Measurements from ENCODE around the gene DST. TPM values are rescaled to one million over a fixed set of nuclear protein-coding genes. Genes with fewer than 3 reads are reported as not detected.

The DST gene
- total RNA-seq, 1 experiment from 2014 or later = 91.9 TPM

DNA sequence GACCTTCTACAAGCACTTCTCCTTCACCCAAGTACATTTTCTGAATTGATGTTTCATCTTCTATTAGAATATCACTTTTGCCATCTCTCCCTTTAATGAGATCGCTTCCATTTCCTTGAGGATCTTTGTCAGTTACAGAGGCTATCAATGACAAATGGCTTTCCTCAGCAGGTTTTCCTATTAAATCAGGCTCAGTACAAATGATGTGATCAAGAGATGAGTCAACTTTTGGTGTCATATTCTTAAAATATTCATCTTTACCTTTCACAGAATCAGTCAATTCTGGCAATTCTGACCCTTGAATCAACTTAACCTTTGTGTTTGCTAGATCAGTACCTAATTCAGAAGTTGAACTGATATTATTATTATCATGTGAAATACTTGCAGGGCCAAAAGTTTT, 37.3 kb downstream of the DST start:
- DNase-seq = no peak
- Histone ChIP-seq H3K4me2 (ENCODE audit: insufficient read depth, insufficient read length, low read length) (no peak overlapping the region), H3K9me3 (ENCODE audit: control insufficient read depth, low read depth, low read length) (no peaks in the 10 kb centered on the region), H2BK20ac (ENCODE audit: low read depth, low read length, poor library complexity, severe bottlenecking) (no peak overlapping the region), H3K23ac (ENCODE audit: insufficient read length, low read depth, low read length) (no peak overlapping the region), H3K27ac (ENCODE audit: insufficient read length, low read depth, low read length) (no peak overlapping the region), H3K9ac (ENCODE audit: extremely low read depth, insufficient read length, low read length) (no peak overlapping the region), H3K27me3 (ENCODE audit: insufficient read depth, low read length) (no peaks in the 10 kb centered on the region), H2BK120ac (ENCODE audit: low read depth, low read length, poor library complexity, severe bottlenecking) (no peak overlapping the region), H3K4ac (ENCODE audit: low read depth, low read length) (no peak overlapping the region), H2AK5ac (ENCODE audit: insufficient read length, low read length) (no peak overlapping the region), H4K8ac (replicated peaks; ENCODE audit: insufficient read length, low read depth, low read length) (no peak overlapping the region), H4K91ac (ENCODE audit: insufficient read length, low read depth, low read length) (no peak overlapping the region), H3K23me2 (ENCODE audit: insufficient read length, low read depth, low read length, poor library complexity, severe bottlenecking) (no peaks in the 10 kb centered on the region), H3K14ac (ENCODE audit: insufficient read depth, low read length) (no peak overlapping the region), H4K20me1 (ENCODE audit: control insufficient read depth, insufficient read depth, insufficient read length) (no peaks in the 10 kb centered on the region), H3K56ac (ENCODE audit: insufficient read length, low read depth, low read length) (no peak overlapping the region), H3K18ac (ENCODE audit: insufficient read length, low read depth, low read length) (no peak overlapping the region), H2AFZ (ENCODE audit: low read length) (no peak overlapping the region), H3K79me1 (ENCODE audit: insufficient read depth, low read depth, low read length, poor library complexity, severe bottlenecking) (no peaks in the 10 kb centered on the region), H2BK12ac (ENCODE audit: insufficient read length, low read depth, low read length) (no peak overlapping the region), H3T11ph (ENCODE audit: low read length) (no peak overlapping the region), H4K5ac (ENCODE audit: insufficient read length, low read depth, low read length) (no peak overlapping the region), H3K4me1 (ENCODE audit: insufficient read depth, low read length) (no peaks in the 10 kb centered on the region), H2BK5ac (ENCODE audit: insufficient read length, low read length) (no peak overlapping the region), H3K79me2 (ENCODE audit: insufficient read depth, low read length) (no peaks in the 10 kb centered on the region), H2BK15ac (ENCODE audit: low read depth, low read length) (no peak overlapping the region)
- TF ChIP-seq, protein P1, sequence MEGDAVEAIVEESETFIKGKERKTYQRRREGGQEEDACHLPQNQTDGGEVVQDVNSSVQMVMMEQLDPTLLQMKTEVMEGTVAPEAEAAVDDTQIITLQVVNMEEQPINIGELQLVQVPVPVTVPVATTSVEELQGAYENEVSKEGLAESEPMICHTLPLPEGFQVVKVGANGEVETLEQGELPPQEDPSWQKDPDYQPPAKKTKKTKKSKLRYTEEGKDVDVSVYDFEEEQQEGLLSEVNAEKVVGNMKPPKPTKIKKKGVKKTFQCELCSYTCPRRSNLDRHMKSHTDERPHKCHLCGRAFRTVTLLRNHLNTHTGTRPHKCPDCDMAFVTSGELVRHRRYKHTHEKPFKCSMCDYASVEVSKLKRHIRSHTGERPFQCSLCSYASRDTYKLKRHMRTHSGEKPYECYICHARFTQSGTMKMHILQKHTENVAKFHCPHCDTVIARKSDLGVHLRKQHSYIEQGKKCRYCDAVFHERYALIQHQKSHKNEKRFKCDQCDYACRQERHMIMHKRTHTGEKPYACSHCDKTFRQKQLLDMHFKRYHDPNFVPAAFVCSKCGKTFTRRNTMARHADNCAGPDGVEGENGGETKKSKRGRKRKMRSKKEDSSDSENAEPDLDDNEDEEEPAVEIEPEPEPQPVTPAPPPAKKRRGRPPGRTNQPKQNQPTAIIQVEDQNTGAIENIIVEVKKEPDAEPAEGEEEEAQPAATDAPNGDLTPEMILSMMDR (conservative IDR thresholded peaks at IDR 0.05) = no peak
- no CpG with 5 or more reads among the region's 1 CpG for WGBS (ENCODE audit: extremely low coverage, insufficient read length, low lambda C conversion rate)
- Mint-ChIP-seq H3K9me3 (no peaks in the 10 kb centered on the region; a peak in 1 of 5 replicates), H3K4me3 (no peak overlapping the region), H3K27me3 (ENCODE audit: low read depth) (no peaks in the 10 kb centered on the region), H3K4me1 (no peaks in the 10 kb centered on the region), H3K36me3 (ENCODE audit: insufficient read depth in 1 of 3, low read depth in 3 of 3) (peaks cover 21 to 56% (median 49%) of the 10 kb centered on the region in 3 experiments; a peak in 5 of 7 replicates), H3K27ac (no peak overlapping the region)
